Endothelial cell (in vitro differentiated cells): Measurements from ENCODE around the gene ZNF532. TPM values are rescaled to one million over a fixed set of nuclear protein-coding genes. Genes with fewer than 3 reads are reported as not detected.
"Not testable (repeated sequence)": the region's sequence is repeated elsewhere in the genome, so short reads cannot be mapped to it uniquely, and the experiment has no call there.

ENCODE experiments used
- DNase-seq: peaks from one replicate; pipeline ENCODE4 v3.0.0; 2021; ENCODE audit warnings: low spot score
- H3K27ac Mint-ChIP-seq: one replicate; pipeline ENCODE4 v1.8.0; 2021; ENCODE audit warnings: mixed read lengths, inconsistent platforms; ENCODE audit not compliant: unreplicated experiment
- H3K27me3 Mint-ChIP-seq: one replicate; pipeline ENCODE4 v1.8.0; 2021; ENCODE audit warnings: mild to moderate bottlenecking, moderate library complexity, mixed read lengths, inconsistent platforms; ENCODE audit not compliant: unreplicated experiment
- H3K36me3 Mint-ChIP-seq: one replicate; pipeline ENCODE4 v1.8.0; 2021; ENCODE audit warnings: mild to moderate bottlenecking, low read depth, mixed read lengths, inconsistent platforms; ENCODE audit not compliant: unreplicated experiment
- H3K4me1 Mint-ChIP-seq: one replicate; pipeline ENCODE4 v1.8.0; 2021; ENCODE audit warnings: mild to moderate bottlenecking, mixed read lengths, inconsistent platforms; ENCODE audit not compliant: unreplicated experiment
- H3K4me3 Mint-ChIP-seq: one replicate; pipeline ENCODE4 v1.8.0; 2021; ENCODE audit warnings: mild to moderate bottlenecking, mixed read lengths, inconsistent platforms; ENCODE audit not compliant: unreplicated experiment
- H3K9me3 Mint-ChIP-seq: one replicate; pipeline ENCODE4 v1.8.0; 2021; ENCODE audit warnings: mixed read lengths, inconsistent platforms; ENCODE audit not compliant: unreplicated experiment
- CTCF ChIP-seq: fragments of 200-600 bp; sonication (generic); IDR thresholded peaks from one replicate; pipeline ENCODE4 v1.5.0; 2021; ENCODE audit warnings: antibody characterized with exemption; ENCODE audit not compliant: unreplicated experiment
- total RNA-seq: library from RNA; stranded (reverse); fragmentation: NEBNext Ultra II Directional; extraction: Animal tissue kit (Norgen Biotek cat#: 25700); gene quantifications from one replicate; pipeline ENCODE4 v1.2.1, GENCODE V29; 2021; ENCODE audit not compliant: unreplicated experiment

The ZNF532 gene
- total RNA-seq, 1 donor from 2014 or later: 178 TPM

GRCh38 chr18:58823412-58823811 lies 41.3 kb upstream of the ZNF532 start:
- no peak for TF ChIP-seq CTCF
- H3K36me3 Mint-ChIP-seq: no peaks in the 10 kb centered on the region
- H3K27ac Mint-ChIP-seq: no peak overlapping the region
- H3K4me1 Mint-ChIP-seq: no peaks in the 10 kb centered on the region
- no peak for DNase-seq
- H3K9me3 Mint-ChIP-seq: no peaks in the 10 kb centered on the region
- H3K4me3 Mint-ChIP-seq: no peak overlapping the region
- no peaks in the 10 kb centered on the region for H3K27me3 Mint-ChIP-seq

GRCh38 chr18:58826926-58827325 lies 37.8 kb upstream of the ZNF532 start:
- not testable (repeated sequence) for H3K27ac Mint-ChIP-seq, H3K36me3 Mint-ChIP-seq

GRCh38 chr18:58827428-58827827 lies 37.2 kb upstream of the ZNF532 start:
- no peak overlapping the region for H3K4me3 Mint-ChIP-seq
- H3K9me3 Mint-ChIP-seq: no peaks in the 10 kb centered on the region
- peaks cover 3% of the 10 kb centered on the region for H3K4me1 Mint-ChIP-seq
- no peak for TF ChIP-seq CTCF
- no peak overlapping the region for H3K27ac Mint-ChIP-seq
- DNase-seq: no peak
- no peaks in the 10 kb centered on the region for H3K36me3 Mint-ChIP-seq
- H3K27me3 Mint-ChIP-seq: no peaks in the 10 kb centered on the region

More at GRCh38 chr18:58826926-58827325, 37.8 kb upstream of the ZNF532 start:
- H3K4me3 Mint-ChIP-seq, H3K27me3 Mint-ChIP-seq, H3K9me3 Mint-ChIP-seq, H3K4me1 Mint-ChIP-seq, DNase-seq: not testable (repeated sequence)

- no peak overlapping the region for H3K4me3 Mint-ChIP-seq
- no peak for TF ChIP-seq CTCF
These were observed 36.8 kb upstream of the ZNF532 start for GRCh38 chr18:58827886-58828285.

GRCh38 chr18:58828399-58829121 lies 36.1 kb upstream of the ZNF532 start:
- H3K27ac Mint-ChIP-seq: no peak overlapping the region
- no peaks in the 10 kb centered on the region for H3K9me3 Mint-ChIP-seq
- no peaks in the 10 kb centered on the region for H3K36me3 Mint-ChIP-seq
- no peak overlapping the region for H3K4me3 Mint-ChIP-seq
- peaks cover 4% of the 10 kb centered on the region for H3K4me1 Mint-ChIP-seq
- no peaks in the 10 kb centered on the region for H3K27me3 Mint-ChIP-seq
- DNase-seq: no peak
- no peak for TF ChIP-seq CTCF

More at GRCh38 chr18:58827886-58828285, 36.8 kb upstream of the ZNF532 start:
- no peaks in the 10 kb centered on the region for H3K27me3 Mint-ChIP-seq
- no peak for DNase-seq
- H3K36me3 Mint-ChIP-seq: no peaks in the 10 kb centered on the region
- no peaks in the 10 kb centered on the region for H3K9me3 Mint-ChIP-seq
- H3K27ac Mint-ChIP-seq: no peak overlapping the region
- H3K4me1 Mint-ChIP-seq: peaks cover 4% of the 10 kb centered on the region
